GM12878 (cell line): Measurements from ENCODE around the gene SLC38A5. TPM values are rescaled to one million over a fixed set of nuclear protein-coding genes. Genes with fewer than 3 reads are reported as not detected.

Source experiments
- ATAC-seq: fragments of 200-7000 bp; cut with Tn5 transposase; 3 replicates; pipeline ENCODE4 v1.9.1; 2020; ENCODE audit warnings: mild to moderate bottlenecking, moderate library complexity
- BruUV-seq: library from RNA; stranded (reverse); fragments of 400-500 nt; replicated peaks from 2 replicates; lab custom pipeline; 2021; lab: Mats Ljungman, UMichigan
- CTCF ChIA-PET: fragments of 300-600 bp; sonication (Branson Sonifier 250); formaldehyde crosslinking; extraction: SDS; loops from one replicate; lab custom pipeline; 2021; ENCODE audit warnings: inconsistent platforms; lab: Yijun Ruan, JAX
- POLR2A ChIA-PET: fragments of 350-600 bp; formaldehyde crosslinking; extraction: SDS; loops from one replicate; lab custom pipeline; 2021; ENCODE audit warnings: inconsistent platforms; lab: Charles Lee
- RAD21 ChIA-PET: fragments of 300-600 bp; sonication (Branson Sonifier 250); formaldehyde crosslinking; loops from one replicate; lab custom pipeline; 2023; ENCODE audit warnings: antibody characterized with exemption; ENCODE audit not compliant: unreplicated experiment; lab: Charles Lee
- SMC1A ChIA-PET: fragments of 300-600 bp; sonication (Branson Sonifier 250); formaldehyde crosslinking; loops from one replicate; lab custom pipeline; 2023; ENCODE audit not compliant: unreplicated experiment, uncharacterized antibody; lab: Charles Lee
- DNase-seq: peaks from one replicate; pipeline ENCODE4 v3.0.0-alpha.2; 2011; ENCODE audit warnings: low read depth, low spot score
- FAIRE-seq: peaks from 3 replicates; lab custom pipeline; 2011; peaks lifted over from hg19 to GRCh38; lab: Jason Lieb, UNC
- H2AFZ ChIP-seq: 2 replicates; pipeline ENCODE4 v1.6.0; 2011; ENCODE audit warnings: low read depth, low read length, control low read depth; ENCODE audit not compliant: control insufficient read depth
- H3K27ac ChIP-seq: 2 replicates; pipeline ENCODE4 v1.5.1; 2011; ENCODE audit warnings: control low read depth; ENCODE audit not compliant: control insufficient read depth, insufficient read depth
- H3K27me3 ChIP-seq, 2 experiments: replicated peaks in 1 of 2; 2 replicates each; pipeline versions ENCODE4 v1.6.0 to v1.6.1; 2011; ENCODE audit warnings: low read length in 1 of 2; ENCODE audit not compliant: control insufficient read depth in 2 of 2, insufficient read depth in 2 of 2
- H3K36me3 ChIP-seq, 2 experiments: 2 replicates each; pipeline ENCODE4 v1.5.1; 2011; ENCODE audit warnings: low read length in 1 of 2; ENCODE audit not compliant: control insufficient read depth in 2 of 2, insufficient read depth in 2 of 2
- H3K4me1 ChIP-seq: 2 replicates; pipeline ENCODE4 v1.6.1; 2011; ENCODE audit warnings: mild to moderate bottlenecking, low read length, moderate library complexity, mixed read lengths; ENCODE audit not compliant: control insufficient read depth, insufficient read depth
- H3K4me2 ChIP-seq: 2 replicates; pipeline ENCODE4 v1.6.0; 2011; ENCODE audit warnings: control low read depth; ENCODE audit not compliant: control insufficient read depth, insufficient read depth
- H3K4me3 ChIP-seq: fragments of 200-600 bp; sonication (generic); 2 replicates; pipeline ENCODE4 v1.5.1; 2016
- H3K79me2 ChIP-seq: 2 replicates; pipeline ENCODE4 v1.6.0; 2011; ENCODE audit warnings: low read length; ENCODE audit not compliant: control insufficient read depth, insufficient read depth
- H3K9ac ChIP-seq: 2 replicates; pipeline ENCODE4 v1.8.0; 2011; ENCODE audit warnings: low read length, control low read depth, mixed read lengths; ENCODE audit not compliant: control insufficient read depth, insufficient read depth
- H3K9me3 ChIP-seq: replicated peaks from 3 replicates; pipeline ENCODE4 v1.5.1; 2011; ENCODE audit warnings: mild to moderate bottlenecking, low read length; ENCODE audit not compliant: control insufficient read depth, insufficient read depth
- H4K20me1 ChIP-seq: 2 replicates; pipeline ENCODE4 v1.6.0; 2011; ENCODE audit not compliant: control insufficient read depth, insufficient read depth
- ATF2 ChIP-seq: IDR thresholded peaks from 2 replicates; pipeline ENCODE4 v1.6.1; 2012; ENCODE audit warnings: low read length, inconsistent platforms
- BCL3 ChIP-seq: IDR thresholded peaks from 2 replicates; pipeline ENCODE4 v1.6.1; 2011; ENCODE audit warnings: borderline replicate concordance, low read depth, mild to moderate bottlenecking, moderate library complexity, low read length; ENCODE audit not compliant: insufficient read depth, poor library complexity, severe bottlenecking
- CREM ChIP-seq: IDR thresholded peaks from 2 replicates; pipeline ENCODE4 v1.6.1; 2014; ENCODE audit warnings: antibody characterized with exemption, low read depth
- EED ChIP-seq: sonication (generic); IDR thresholded peaks from 2 replicates; pipeline ENCODE4 v1.6.1; 2016; ENCODE audit warnings: antibody characterized with exemption, low read depth
- HSF1 ChIP-seq: fragments of 150-350 bp; IDR thresholded peaks from 2 replicates; pipeline ENCODE4 v1.6.1; 2014; ENCODE audit warnings: mild to moderate bottlenecking, low read depth, low read length
- KDM1A ChIP-seq: fragments of 200-600 bp; sonication (generic); IDR thresholded peaks from 2 replicates; pipeline ENCODE4 v1.6.1; 2016; ENCODE audit warnings: borderline replicate concordance
- MAX ChIP-seq: IDR thresholded peaks from 2 replicates; pipeline ENCODE4 v1.6.1; 2012; ENCODE audit warnings: low read depth, low read length, improper control_type of control experiment
- NBN ChIP-seq: fragments of 450-650 bp; IDR thresholded peaks from 2 replicates; pipeline ENCODE4 v1.6.1; 2016
- NFIC ChIP-seq: IDR thresholded peaks from 2 replicates; pipeline ENCODE4 v1.6.1; 2012; ENCODE audit warnings: low read depth, mild to moderate bottlenecking, inconsistent platforms, low read length, moderate library complexity
- PAX8 ChIP-seq: fragments of 450-650 bp; IDR thresholded peaks from 2 replicates; pipeline ENCODE4 v1.6.1; 2017; ENCODE audit warnings: mild to moderate bottlenecking, moderate library complexity
- PKNOX1 ChIP-seq: fragments of 450-650 bp; IDR thresholded peaks from 2 replicates; pipeline ENCODE4 v1.6.1; 2016; ENCODE audit warnings: mild to moderate bottlenecking
- RAD21 ChIP-seq: IDR thresholded peaks from 2 replicates; pipeline ENCODE4 v1.6.1; 2011; ENCODE audit warnings: mild to moderate bottlenecking, low read depth, low read length, moderate library complexity; ENCODE audit not compliant: insufficient read depth
- SPI1 ChIP-seq: IDR thresholded peaks from 2 replicates; pipeline ENCODE4 v1.6.1; 2011; ENCODE audit warnings: low read depth, mild to moderate bottlenecking, low read length, moderate library complexity, borderline replicate concordance; ENCODE audit not compliant: insufficient read depth
- TBL1XR1 ChIP-seq: IDR thresholded peaks from 2 replicates; pipeline ENCODE4 v1.6.1; 2012; ENCODE audit warnings: low read depth, low read length, improper control_type of control experiment
- ZBTB40 ChIP-seq: fragments of 450-650 bp; IDR thresholded peaks from 2 replicates; pipeline ENCODE4 v1.6.1; 2016; ENCODE audit warnings: mild to moderate bottlenecking, moderate library complexity, borderline replicate concordance
- WGBS: methylation state at CpG from one replicate; pipeline ENCODE4 v1.1.6; 2016; ENCODE audit warnings: low lambda C conversion rate; ENCODE audit not compliant: insufficient replicate concordance, insufficient coverage; ENCODE audit errors: missing lambda C conversion rate; 5-methylcytosine and 5-hydroxymethylcytosine counted together
- in situ Hi-C: fragments of 300-500 bp; cut with MboI; formaldehyde crosslinking; loops from 9 replicates; pipeline ENCODE4 v1.14.3; 2018; ENCODE audit warnings: mixed read lengths
- intact Hi-C: fragments of 100-400 bp; cut with micrococcal nuclease; formaldehyde crosslinking; loops from one replicate; pipeline ENCODE4 v1.14.2; 2022; ENCODE audit not compliant: unreplicated experiment
- polyA plus RNA-seq, 11 experiments: library from polyadenylated mRNA; depleted of rRNA in 4 of 11; unstranded in 6 of 11; stranded (reverse) in 5 of 11; fragments of >200 nt; fragmentation: Nextera tagmentation in 4 of 11; fragmentation: Illumina TruSeq in 1 of 11; extraction: Ambion mirVana in 4 of 11; extraction: Trizol in 1 of 11; gene quantifications; 1 replicate in 1 of 11; 2 replicates in 10 of 11; pipeline versions ENCODE4 v1.2.1 to v1.2.3, GENCODE V29; 2011 to 2016; ENCODE audit warnings: inconsistent platforms in 2 of 11, missing spikeins in 2 of 11, low read depth in 1 of 11
- total RNA-seq, 4 experiments: library from RNA; depleted of rRNA in 3 of 4; stranded (reverse); fragments of >200 nt in 3 of 4; fragmentation: Illumina TruSeq in 1 of 4; extraction: Trizol in 1 of 4; gene quantifications; 2 replicates each; pipeline versions ENCODE4 v1.2.1 to v1.2.3, GENCODE V29; 2013 to 2021

Gene SLC38A5
- total and polyA plus RNA-seq, 10 of the 15 experiments (the other 5 are each of a cell fraction or from before 2014, with no cell fraction given), result 4.2 to 108 (median 70.6) TPM

GRCh38 chrX:48473704-48473990, 3.6 kb upstream of the SLC38A5 start:
- H3K9ac ChIP-seq, result no peak overlapping the region
- RAD21 ChIA-PET, result interaction anchor here (1.1 kb wide), 1 partner anchor 34 kb away, joined by 4 read pairs; no protein-coding TSS in a partner anchor
- ATAC-seq, result no peak
- H3K4me2 ChIP-seq, result no peak overlapping the region
- no peaks in the 10 kb centered on the region for H3K36me3 ChIP-seq
- H3K9me3 ChIP-seq, result no peaks in the 10 kb centered on the region
- H4K20me1 ChIP-seq, result no peaks in the 10 kb centered on the region
- intact Hi-C loops (loop anchor here (10.0 kb wide), 1 partner anchor 421 kb away; the partner anchor contains the start of genes PQBP1 and TIMM17B), in situ Hi-C loops (no loop called here)
- H3K4me1 ChIP-seq, result peaks cover 6% of the 10 kb centered on the region
- no peak overlapping the region for H3K4me3 ChIP-seq
- FAIRE-seq, result no peak
- no TSS peak for BruUV-seq
- H3K79me2 ChIP-seq, result peaks cover 31% of the 10 kb centered on the region
- DNase-seq, result no peak
- H3K27ac ChIP-seq, result no peak overlapping the region
- H2AFZ ChIP-seq, result no peak overlapping the region
- CTCF ChIA-PET, result interaction anchor here (0.7 to 2.7 kb wide), 6 partner anchors 8 to 102 kb away, joined by 3 to 19 read pairs (median 4); partner anchors contain the start of genes EBP, RBM3 and TBC1D25
- WGBS, result 50% methylated on average over 9 of the region's 9 CpGs
- no peaks in the 10 kb centered on the region for H3K27me3 ChIP-seq
- POLR2A ChIA-PET, result no interaction called here
- SMC1A ChIA-PET, result interaction anchor here (2.1 kb wide), 1 partner anchor 35 kb away, joined by 7 read pairs; the partner anchor contains the start of gene PORCN
- no peak for TF ChIP-seq ZBTB40
- TF ChIP-seq NBN, result no peak
- TF ChIP-seq BCL3, result no peak
- no peak for TF ChIP-seq PKNOX1
- no peak for TF ChIP-seq TBL1XR1
- no peak for TF ChIP-seq RAD21
- TF ChIP-seq PAX8, result no peak
- no peak for TF ChIP-seq KDM1A
- TF ChIP-seq NFIC, result no peak
- TF ChIP-seq MAX, result no peak
- no peak for TF ChIP-seq SPI1
- TF ChIP-seq EED, result no peak
- no peak for TF ChIP-seq CREM
- TF ChIP-seq HSF1, result no peak
- no peak for TF ChIP-seq ATF2
